ENCODE results near the gene GMDS. TPM values are rescaled to one million over a fixed set of nuclear protein-coding genes. Genes with fewer than 3 reads are reported as not detected.

GMDS gene
- total RNA-seq, 1 donor, result 23.2 TPM

DNA sequence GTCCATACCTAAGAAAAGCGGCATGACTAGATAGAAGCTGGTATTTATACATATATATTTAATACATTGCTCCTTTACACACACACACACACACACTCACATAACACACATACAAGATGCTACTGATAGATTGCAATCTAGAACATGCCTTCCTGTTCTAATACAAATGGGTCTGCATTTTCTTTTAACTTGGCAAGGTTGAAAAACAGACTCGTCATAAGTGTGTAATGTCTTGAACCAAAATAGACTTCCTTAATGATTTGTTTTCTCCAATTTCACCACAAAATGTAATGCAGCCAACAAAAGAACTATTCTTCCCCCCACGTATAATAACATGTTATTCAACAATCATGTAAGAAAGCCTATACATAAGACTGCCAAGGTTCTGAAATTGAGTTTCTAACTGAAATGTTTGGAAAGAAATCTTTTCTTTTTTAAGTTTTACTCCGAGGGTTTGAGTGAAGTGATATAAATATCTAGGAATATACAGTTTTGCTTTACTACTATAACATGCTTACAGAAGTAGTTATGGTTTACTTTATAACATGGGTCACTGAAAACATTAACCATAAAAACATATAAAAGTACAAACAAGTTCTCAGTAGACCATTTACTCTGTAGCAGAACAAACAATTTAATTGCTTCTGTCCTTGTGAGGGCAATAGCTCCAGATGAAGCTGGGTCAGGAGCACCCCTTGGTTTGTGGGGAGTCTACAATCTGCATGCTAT, 428.2 kb downstream of the GMDS start:
- DNase-seq (ENCODE audit: insufficient read length, low spot score, missing footprints), result no peak
- TF ChIP-seq, protein P1, sequence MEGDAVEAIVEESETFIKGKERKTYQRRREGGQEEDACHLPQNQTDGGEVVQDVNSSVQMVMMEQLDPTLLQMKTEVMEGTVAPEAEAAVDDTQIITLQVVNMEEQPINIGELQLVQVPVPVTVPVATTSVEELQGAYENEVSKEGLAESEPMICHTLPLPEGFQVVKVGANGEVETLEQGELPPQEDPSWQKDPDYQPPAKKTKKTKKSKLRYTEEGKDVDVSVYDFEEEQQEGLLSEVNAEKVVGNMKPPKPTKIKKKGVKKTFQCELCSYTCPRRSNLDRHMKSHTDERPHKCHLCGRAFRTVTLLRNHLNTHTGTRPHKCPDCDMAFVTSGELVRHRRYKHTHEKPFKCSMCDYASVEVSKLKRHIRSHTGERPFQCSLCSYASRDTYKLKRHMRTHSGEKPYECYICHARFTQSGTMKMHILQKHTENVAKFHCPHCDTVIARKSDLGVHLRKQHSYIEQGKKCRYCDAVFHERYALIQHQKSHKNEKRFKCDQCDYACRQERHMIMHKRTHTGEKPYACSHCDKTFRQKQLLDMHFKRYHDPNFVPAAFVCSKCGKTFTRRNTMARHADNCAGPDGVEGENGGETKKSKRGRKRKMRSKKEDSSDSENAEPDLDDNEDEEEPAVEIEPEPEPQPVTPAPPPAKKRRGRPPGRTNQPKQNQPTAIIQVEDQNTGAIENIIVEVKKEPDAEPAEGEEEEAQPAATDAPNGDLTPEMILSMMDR (IDR thresholded peaks at IDR 0.05; ENCODE audit: extremely low read depth, low read depth, low read length), result no peak
- Histone ChIP-seq H3K4me1 (ENCODE audit: insufficient read depth, low read length) (peaks cover 31% of the 10 kb centered on the region), H3K4me3 (ENCODE audit: insufficient read depth, low read length) (no peak overlapping the region), H4K20me1 (ENCODE audit: insufficient read depth, low read length) (no peaks in the 10 kb centered on the region), H3K4me2 (ENCODE audit: insufficient read depth, low read length) (peak overlapping the region; percentile 18), H3K27me3 (ENCODE audit: insufficient read depth, low read length) (no peaks in the 10 kb centered on the region), H3K27ac (ENCODE audit: low read depth, low read length) (no peak overlapping the region), H2AFZ (ENCODE audit: low read length) (no peak overlapping the region), H3K79me2 (ENCODE audit: insufficient read depth, low read length) (no peaks in the 10 kb centered on the region), H3K36me3 (ENCODE audit: insufficient read depth, low read length) (no peaks in the 10 kb centered on the region), H3K9me3 (ENCODE audit: low read depth, low read length) (no peaks in the 10 kb centered on the region)

DNA sequence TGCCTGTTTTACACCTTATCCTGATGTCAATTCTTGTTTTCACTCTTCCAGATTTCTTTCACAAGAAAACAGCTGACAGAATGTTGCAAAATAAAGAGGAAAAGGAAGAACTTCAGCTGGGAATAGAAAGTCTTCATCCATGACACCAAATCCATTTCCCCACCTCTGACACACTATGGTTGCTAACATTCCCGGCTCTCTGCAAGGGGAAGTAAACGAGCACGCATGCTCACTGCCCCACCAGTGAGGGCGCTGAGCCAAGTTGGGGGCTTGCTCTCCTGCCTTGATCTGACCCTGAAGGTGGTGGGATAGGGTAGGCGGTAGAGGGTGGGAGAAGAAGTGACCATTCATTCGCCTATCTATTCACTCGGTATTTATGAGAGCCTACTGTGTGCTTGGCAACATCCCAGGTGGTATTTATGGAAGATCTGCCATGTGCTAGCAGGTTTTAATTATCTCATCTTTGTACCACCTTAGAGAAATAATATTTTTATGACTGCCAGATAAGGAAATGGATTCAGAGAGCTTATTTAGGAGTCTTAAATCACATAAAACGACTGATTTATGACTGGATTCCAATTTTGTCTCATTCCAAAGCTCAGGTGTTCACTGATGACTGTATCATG, 429.5 kb downstream of the GMDS start:
- Histone ChIP-seq H3K27ac (ENCODE audit: low read depth, low read length) (no peak overlapping the region), H3K36me3 (ENCODE audit: insufficient read depth, low read length) (no peaks in the 10 kb centered on the region), H3K4me1 (ENCODE audit: insufficient read depth, low read length) (peaks cover 19% of the 10 kb centered on the region), H3K4me3 (ENCODE audit: insufficient read depth, low read length) (no peak overlapping the region), H4K20me1 (ENCODE audit: insufficient read depth, low read length) (no peaks in the 10 kb centered on the region), H3K79me2 (ENCODE audit: insufficient read depth, low read length) (no peaks in the 10 kb centered on the region), H3K27me3 (ENCODE audit: insufficient read depth, low read length) (no peaks in the 10 kb centered on the region), H3K9me3 (ENCODE audit: low read depth, low read length) (no peaks in the 10 kb centered on the region), H2AFZ (ENCODE audit: low read length) (no peak overlapping the region), H3K4me2 (ENCODE audit: insufficient read depth, low read length) (no peak overlapping the region)
- TF ChIP-seq, protein P1 (IDR thresholded peaks at IDR 0.05; ENCODE audit: extremely low read depth, low read depth, low read length), result no peak
- DNase-seq (ENCODE audit: insufficient read length, low spot score, missing footprints), result no peak

DNA sequence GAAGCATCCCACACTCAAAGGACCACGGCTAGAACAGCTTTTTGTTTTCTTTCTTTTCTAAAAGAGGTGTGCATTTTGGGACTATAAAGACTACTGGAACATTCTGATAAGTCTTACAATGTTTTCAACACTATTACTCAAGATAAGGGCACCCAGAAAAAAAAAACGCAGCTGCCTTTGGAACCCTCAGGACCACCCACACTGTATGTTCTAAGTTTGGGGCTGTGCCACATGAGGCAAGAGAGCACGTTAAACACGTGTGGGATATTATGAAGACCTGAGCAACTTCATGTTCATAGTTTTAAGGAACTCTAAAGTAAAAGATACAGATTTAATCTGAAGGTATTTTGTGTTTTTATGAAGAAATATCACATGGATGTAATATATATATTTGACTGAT, 431.1 kb downstream of the GMDS start:
- Histone ChIP-seq H3K9me3 (ENCODE audit: low read depth, low read length) (no peaks in the 10 kb centered on the region), H3K79me2 (ENCODE audit: insufficient read depth, low read length) (no peaks in the 10 kb centered on the region), H3K27ac (ENCODE audit: low read depth, low read length) (no peak overlapping the region), H2AFZ (ENCODE audit: low read length) (peak overlapping the region; percentile 26), H4K20me1 (ENCODE audit: insufficient read depth, low read length) (no peaks in the 10 kb centered on the region), H3K4me2 (ENCODE audit: insufficient read depth, low read length) (peak overlapping the region; percentile 17), H3K4me1 (ENCODE audit: insufficient read depth, low read length) (peaks cover 9% of the 10 kb centered on the region), H3K4me3 (ENCODE audit: insufficient read depth, low read length) (no peak overlapping the region), H3K27me3 (ENCODE audit: insufficient read depth, low read length) (no peaks in the 10 kb centered on the region), H3K36me3 (ENCODE audit: insufficient read depth, low read length) (no peaks in the 10 kb centered on the region)
- TF ChIP-seq, protein P1 (IDR thresholded peaks at IDR 0.05; ENCODE audit: extremely low read depth, low read depth, low read length), result no peak
- no peak for DNase-seq (ENCODE audit: insufficient read length, low spot score, missing footprints)

DNA sequence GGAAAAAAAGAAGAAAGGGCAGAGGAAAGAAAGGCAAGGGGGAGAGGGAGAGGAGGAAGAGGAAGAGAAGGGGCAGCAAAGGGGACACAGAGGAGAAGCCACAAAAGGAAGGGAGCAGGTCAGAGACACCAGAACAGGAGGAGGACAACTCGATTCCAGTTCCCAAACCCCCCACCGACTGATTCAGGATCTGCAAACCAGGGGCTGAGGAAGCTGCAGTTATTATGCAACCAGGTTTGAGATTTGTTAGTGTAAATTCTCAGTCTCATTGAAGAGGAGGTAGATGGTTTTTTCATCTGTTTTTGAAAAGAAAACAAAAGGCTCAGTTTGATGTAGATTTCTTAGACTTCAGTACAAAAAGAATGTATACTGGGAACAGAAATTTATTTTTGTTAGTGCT, 432.9 kb downstream of the GMDS start:
- Histone ChIP-seq H3K4me3 (ENCODE audit: insufficient read depth, low read length) (no peak overlapping the region), H3K27me3 (ENCODE audit: insufficient read depth, low read length) (no peaks in the 10 kb centered on the region), H3K4me1 (ENCODE audit: insufficient read depth, low read length) (peaks cover 8% of the 10 kb centered on the region), H2AFZ (ENCODE audit: low read length) (no peak overlapping the region), H3K4me2 (ENCODE audit: insufficient read depth, low read length) (no peak overlapping the region), H3K9me3 (ENCODE audit: low read depth, low read length) (no peaks in the 10 kb centered on the region), H3K27ac (ENCODE audit: low read depth, low read length) (no peak overlapping the region), H3K36me3 (ENCODE audit: insufficient read depth, low read length) (no peaks in the 10 kb centered on the region), H4K20me1 (ENCODE audit: insufficient read depth, low read length) (no peaks in the 10 kb centered on the region), H3K79me2 (ENCODE audit: insufficient read depth, low read length) (no peaks in the 10 kb centered on the region)
- TF ChIP-seq, protein P1 (IDR thresholded peaks at IDR 0.05; ENCODE audit: extremely low read depth, low read depth, low read length), result no peak
- DNase-seq (ENCODE audit: insufficient read length, low spot score, missing footprints), result no peak
